ENCODE measurements around the gene ASPSCR1. TPM values are rescaled to one million over a fixed set of nuclear protein-coding genes. Genes with fewer than 3 reads are reported as not detected.

Gene ASPSCR1
- total RNA-seq, 1 donor from 2014 or later: 13.1 TPM

GRCh38 chr17:81962499-81963441, 14.7 kb upstream of the ASPSCR1 start:
- Histone ChIP-seq H2AFZ (replicated peaks) (no peak overlapping the region), H3K9me3 (ENCODE audit: low read depth) (no peaks in the 10 kb centered on the region), H3F3A (ENCODE audit: low read depth) (peaks cover 27% of the 10 kb centered on the region), H3K4me2 (peak overlapping the region; percentile 73), H4K20me1 (ENCODE audit: low read depth) (peaks cover 11% of the 10 kb centered on the region), H3K27me3 (peaks cover 100% of the 10 kb centered on the region), H3K36me3 (no peaks in the 10 kb centered on the region), H3K4me1 (peaks cover 23% of the 10 kb centered on the region), H3K4me3 (no peak overlapping the region), H3K79me2 (ENCODE audit: low read depth) (no peaks in the 10 kb centered on the region), H3K9ac (no peak overlapping the region), H3K27ac (no peak overlapping the region)
- DNase-seq (ENCODE audit: low spot score): peak; percentile 47
- peaks cover 3% of the 10 kb centered on the region for H3K36me3 Mint-ChIP-seq
- no peaks in the 10 kb centered on the region for H3K9me3 Mint-ChIP-seq
- no peak overlapping the region for H3K27ac Mint-ChIP-seq
- TF ChIP-seq CTCF (IDR thresholded peaks at IDR 0.05) (no peak), EZH2phosphoT487 (IDR thresholded peaks at IDR 0.05) (no peak)
- peaks cover 36% of the 10 kb centered on the region for H3K4me1 Mint-ChIP-seq
- peaks cover 36% of the 10 kb centered on the region for H3K27me3 Mint-ChIP-seq (ENCODE audit: insufficient read depth, low read depth)
- peak overlapping the region; percentile 75 for H3K4me3 Mint-ChIP-seq

- H3K36me3 Mint-ChIP-seq: no peaks in the 10 kb centered on the region
- TF ChIP-seq EZH2 (IDR thresholded peaks at IDR 0.05): no peak
- Histone ChIP-seq H3K27me3 (peaks cover 98% of the 10 kb centered on the region), H3K4me1 (peaks cover 30% of the 10 kb centered on the region), H3K36me3 (no peaks in the 10 kb centered on the region), H3K9ac (no peak overlapping the region), H4K20me1 (ENCODE audit: low read depth) (peaks cover 11% of the 10 kb centered on the region), H2AFZ (replicated peaks) (no peak overlapping the region), H3K9me3 (ENCODE audit: low read depth) (no peaks in the 10 kb centered on the region), H3F3A (ENCODE audit: low read depth) (peaks cover 35% of the 10 kb centered on the region), H3K4me2 (no peak overlapping the region), H3K27ac (no peak overlapping the region), H3K4me3 (no peak overlapping the region), H3K79me2 (ENCODE audit: low read depth) (no peaks in the 10 kb centered on the region)
- peak overlapping the region; percentile 22 for H3K4me3 Mint-ChIP-seq
- DNase-seq (ENCODE audit: low spot score): no peak
- H3K27me3 Mint-ChIP-seq (ENCODE audit: insufficient read depth, low read depth): peaks cover 28% of the 10 kb centered on the region
- no peaks in the 10 kb centered on the region for H3K9me3 Mint-ChIP-seq
- H3K4me1 Mint-ChIP-seq: peaks cover 39% of the 10 kb centered on the region
- H3K27ac Mint-ChIP-seq: no peak overlapping the region
These were observed 13.2 kb upstream of the ASPSCR1 start for GRCh38 chr17:81964081-81964849.

- H3F3A ChIP-seq (ENCODE audit: low read depth): peaks cover 30% of the 10 kb centered on the region
- no peaks in the 10 kb centered on the region for H3K79me2 ChIP-seq (ENCODE audit: low read depth)
- Mint-ChIP-seq H3K27me3 (ENCODE audit: insufficient read depth, low read depth) (peaks cover 25% of the 10 kb centered on the region), H3K36me3 (no peaks in the 10 kb centered on the region), H3K4me3 (no peak overlapping the region), H3K27ac (no peak overlapping the region), H3K9me3 (peaks cover 1% of the 10 kb centered on the region), H3K4me1 (peaks cover 44% of the 10 kb centered on the region)
- no peak overlapping the region for H3K27ac ChIP-seq
- peak overlapping the region; percentile 47 for H3K4me2 ChIP-seq
- peaks cover 7% of the 10 kb centered on the region for H4K20me1 ChIP-seq (ENCODE audit: low read depth)
- no peak overlapping the region for H3K9ac ChIP-seq
- peaks cover 89% of the 10 kb centered on the region for H3K27me3 ChIP-seq
- H3K9me3 ChIP-seq (ENCODE audit: low read depth): no peaks in the 10 kb centered on the region
- DNase-seq (ENCODE audit: low spot score): peak; percentile 80
- H2AFZ ChIP-seq (replicated peaks): no peak overlapping the region
- peak overlapping the region; percentile 8 for H3K4me3 ChIP-seq
- peaks cover 30% of the 10 kb centered on the region for H3K4me1 ChIP-seq
- TF ChIP-seq EZH2phosphoT487 (IDR thresholded peaks at IDR 0.05): no peak
- no peak for TF ChIP-seq EZH2 (IDR thresholded peaks at IDR 0.05)
- TF ChIP-seq CTCF (IDR thresholded peaks at IDR 0.05): no peak
- no peaks in the 10 kb centered on the region for H3K36me3 ChIP-seq
These were observed 10.8 kb upstream of the ASPSCR1 start for GRCh38 chr17:81966343-81967243.
